GM10266 (cell line): ENCODE measurements around the gene AKT1.
"Not testable (repeated sequence)": the region's sequence is repeated elsewhere in the genome, so short reads cannot be mapped to it uniquely, and the experiment has no call there.

ENCODE experiments used
- DNase-seq: peaks from one replicate; pipeline ENCODE4 v3.0.0; 2012; ENCODE audit errors: extremely low spot score
- TF ChIP-seq, protein P1 (sequence below): IDR thresholded peaks from 2 replicates; pipeline ENCODE4 v1.5.1; 2012; ENCODE audit warnings: mild to moderate bottlenecking, low read depth; ENCODE audit not compliant: control insufficient read depth, insufficient read depth; ENCODE audit errors: missing control alignments

Gene AKT1

GRCh38 chr14:104734051-104734587 lies 61.4 kb downstream of the AKT1 start:
- no peak for DNase-seq
- TF ChIP-seq, protein P1, sequence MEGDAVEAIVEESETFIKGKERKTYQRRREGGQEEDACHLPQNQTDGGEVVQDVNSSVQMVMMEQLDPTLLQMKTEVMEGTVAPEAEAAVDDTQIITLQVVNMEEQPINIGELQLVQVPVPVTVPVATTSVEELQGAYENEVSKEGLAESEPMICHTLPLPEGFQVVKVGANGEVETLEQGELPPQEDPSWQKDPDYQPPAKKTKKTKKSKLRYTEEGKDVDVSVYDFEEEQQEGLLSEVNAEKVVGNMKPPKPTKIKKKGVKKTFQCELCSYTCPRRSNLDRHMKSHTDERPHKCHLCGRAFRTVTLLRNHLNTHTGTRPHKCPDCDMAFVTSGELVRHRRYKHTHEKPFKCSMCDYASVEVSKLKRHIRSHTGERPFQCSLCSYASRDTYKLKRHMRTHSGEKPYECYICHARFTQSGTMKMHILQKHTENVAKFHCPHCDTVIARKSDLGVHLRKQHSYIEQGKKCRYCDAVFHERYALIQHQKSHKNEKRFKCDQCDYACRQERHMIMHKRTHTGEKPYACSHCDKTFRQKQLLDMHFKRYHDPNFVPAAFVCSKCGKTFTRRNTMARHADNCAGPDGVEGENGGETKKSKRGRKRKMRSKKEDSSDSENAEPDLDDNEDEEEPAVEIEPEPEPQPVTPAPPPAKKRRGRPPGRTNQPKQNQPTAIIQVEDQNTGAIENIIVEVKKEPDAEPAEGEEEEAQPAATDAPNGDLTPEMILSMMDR = no peak

DNA sequence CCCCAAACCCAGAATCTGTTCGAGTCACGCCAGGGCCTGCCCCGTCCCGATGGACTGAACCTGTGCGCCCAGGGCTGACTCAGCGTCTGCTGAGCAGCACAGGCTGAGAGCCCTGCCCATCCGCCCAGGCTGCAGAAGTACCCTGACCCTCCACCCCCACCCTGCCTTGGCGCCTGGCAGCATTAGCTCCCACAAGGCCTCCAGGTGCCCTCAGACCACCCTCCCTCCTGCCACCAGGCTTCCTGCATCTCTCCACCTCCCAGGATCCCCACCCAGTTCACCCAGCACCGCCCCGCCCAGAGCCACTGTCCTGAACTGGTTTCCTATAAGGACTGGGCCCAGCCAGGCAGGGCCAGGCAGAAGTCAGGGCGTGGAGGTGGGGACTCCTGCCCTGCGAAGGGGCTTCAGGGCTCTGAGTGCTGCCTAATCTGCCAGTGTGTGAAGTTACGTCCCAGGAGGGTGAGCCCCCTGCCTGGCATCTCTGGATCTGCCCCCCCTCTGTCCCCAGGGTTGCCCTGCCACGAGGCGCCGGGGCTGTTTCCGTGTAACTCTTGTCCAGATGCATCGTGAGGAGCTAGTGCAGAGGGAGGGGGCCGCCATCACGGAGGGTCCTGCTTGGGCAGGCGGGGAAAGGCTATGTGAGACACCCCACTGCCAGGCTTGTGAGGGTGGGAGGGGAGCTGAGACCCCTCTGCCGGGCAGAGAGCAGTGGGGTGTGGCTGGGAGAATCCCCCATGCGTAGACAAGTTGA lies 62.4 kb downstream of the AKT1 start:
- TF ChIP-seq, protein P1 = no peak

DNA sequence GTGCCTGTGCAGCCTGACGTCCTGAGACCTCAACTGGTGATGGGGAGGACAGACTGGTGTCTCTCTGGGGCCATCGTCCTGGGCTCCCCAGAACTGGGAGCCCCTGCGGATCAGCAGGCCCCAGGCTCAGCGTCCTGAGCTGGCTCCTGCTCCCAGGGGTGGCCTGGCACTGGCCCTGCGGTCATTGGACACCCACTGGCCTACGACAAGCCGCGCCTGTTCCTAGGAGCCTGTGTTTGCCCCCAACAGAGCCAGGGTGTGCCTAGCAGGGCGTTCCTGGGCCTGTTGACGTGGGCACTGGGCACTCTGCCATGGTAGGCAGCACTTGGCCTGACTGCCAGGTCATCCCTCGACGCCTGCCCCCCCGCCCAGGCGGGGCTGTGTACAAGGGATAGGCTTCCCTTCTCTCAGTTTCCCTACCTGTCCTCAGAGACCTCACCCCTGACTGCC lies 63.2 kb downstream of the AKT1 start:
- DNase-seq = no peak
- TF ChIP-seq, protein P1 = no peak

More for the DNA sequence above, 62.4 kb downstream of the AKT1 start:
- no peak for DNase-seq

GRCh38 chr14:104731320-104732294 lies 63.9 kb downstream of the AKT1 start:
- DNase-seq = no peak
- TF ChIP-seq, protein P1 = no peak

DNA sequence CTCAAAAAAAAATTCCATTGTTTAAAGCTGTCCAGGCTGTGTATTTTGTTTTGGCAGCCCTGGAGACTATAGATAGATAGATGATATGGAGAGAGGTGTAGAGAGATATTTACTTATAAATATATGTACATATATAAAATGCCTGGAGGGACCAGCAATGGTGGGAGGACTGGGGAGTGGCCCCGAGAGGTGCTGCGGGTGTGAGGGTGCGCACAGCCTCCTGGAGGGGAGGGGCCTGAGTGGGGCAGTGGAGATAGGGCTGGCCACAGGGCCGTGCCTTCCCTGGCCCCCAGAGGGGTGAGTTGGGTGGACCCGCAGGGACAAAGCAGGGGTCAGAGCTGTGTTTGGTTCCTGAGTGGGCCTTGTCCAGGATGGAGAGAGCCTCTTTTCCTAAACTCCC lies 65.1 kb downstream of the AKT1 start:
- TF ChIP-seq, protein P1 = no peak
- DNase-seq = no peak

- no peak for DNase-seq
- TF ChIP-seq, protein P1 = no peak
Measured at GRCh38 chr14:104729835-104730181, 65.7 kb downstream of the AKT1 start.

GRCh38 chr14:104729176-104729834 lies 66.2 kb downstream of the AKT1 start:
- not testable (repeated sequence) for DNase-seq
